ENCODE data around the gene LRP1B. TPM values are rescaled to one million over a fixed set of nuclear protein-coding genes. Genes with fewer than 3 reads are reported as not detected.

Gene LRP1B
- total and polyA plus RNA-seq, 2 donors (not counting 1 experiment from before 2014, with no cell fraction given): not detected

DNA sequence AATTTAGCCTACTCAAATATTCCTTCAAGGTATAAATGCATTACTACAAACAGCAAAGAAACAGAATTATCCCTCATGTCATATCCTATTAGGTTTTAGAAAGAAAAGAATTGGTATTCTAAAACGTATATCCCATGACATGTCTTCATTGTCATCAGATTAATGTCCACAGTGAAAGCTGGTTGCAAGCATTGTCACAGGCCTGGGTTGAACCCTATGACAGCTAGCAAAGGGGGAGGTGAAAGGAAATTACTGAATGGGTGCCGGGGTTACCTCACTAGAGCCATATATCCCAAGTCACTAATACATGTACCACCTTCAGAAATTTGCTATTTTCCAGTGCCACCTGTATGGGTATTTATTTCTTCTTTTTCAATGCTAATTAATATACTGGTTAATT, 1720.1 kb downstream of the LRP1B start:
- ChIA-PET CTCF (no interaction called here), POLR2A (no interaction called here)
- H3K27me3 ChIP-seq (replicated peaks in 1 of 4; ENCODE audit: control extremely low read depth in 1 of 4, control insufficient read depth in 3 of 4, insufficient read depth in 4 of 4, low read length in 3 of 4): no peaks in the 10 kb centered on the region
- no peaks in the 10 kb centered on the region for H3K79me2 ChIP-seq (ENCODE audit: control insufficient read depth, insufficient read depth, low read length)
- H3K4me3 Mint-ChIP-seq: no peak overlapping the region
- no peak for ATAC-seq (ENCODE audit: low read depth)
- no peaks in the 10 kb centered on the region for H3K27me3 Mint-ChIP-seq
- no peaks in the 10 kb centered on the region for H3K4me1 ChIP-seq (ENCODE audit: control insufficient read depth in 2 of 2, insufficient read depth in 2 of 2, low read length in 2 of 2)
- H3K9ac ChIP-seq (ENCODE audit: low read length): no peak overlapping the region
- H3K4me3 ChIP-seq (ENCODE audit: control extremely low read depth in 1 of 5, extremely low read depth in 1 of 5, insufficient read depth in 1 of 5, low read depth in 2 of 5, low read length in 4 of 5): no peak overlapping the region
- H3K9me3 ChIP-seq (ENCODE audit: control extremely low read depth in 1 of 3, control insufficient read depth in 2 of 3, insufficient read depth in 1 of 3, low read length in 2 of 3): peaks cover 0 to 2% (median under 1%) of the 10 kb centered on the region in 3 donors
- no peak overlapping the region for H2AFZ ChIP-seq (ENCODE audit: insufficient read depth, low read depth, low read length, poor library complexity, severe bottlenecking)
- peaks cover 11% of the 10 kb centered on the region for H3K9me3 Mint-ChIP-seq (ENCODE audit: insufficient read depth)
- no peaks in the 10 kb centered on the region for H3K4me1 Mint-ChIP-seq
- TF ChIP-seq, protein P1, sequence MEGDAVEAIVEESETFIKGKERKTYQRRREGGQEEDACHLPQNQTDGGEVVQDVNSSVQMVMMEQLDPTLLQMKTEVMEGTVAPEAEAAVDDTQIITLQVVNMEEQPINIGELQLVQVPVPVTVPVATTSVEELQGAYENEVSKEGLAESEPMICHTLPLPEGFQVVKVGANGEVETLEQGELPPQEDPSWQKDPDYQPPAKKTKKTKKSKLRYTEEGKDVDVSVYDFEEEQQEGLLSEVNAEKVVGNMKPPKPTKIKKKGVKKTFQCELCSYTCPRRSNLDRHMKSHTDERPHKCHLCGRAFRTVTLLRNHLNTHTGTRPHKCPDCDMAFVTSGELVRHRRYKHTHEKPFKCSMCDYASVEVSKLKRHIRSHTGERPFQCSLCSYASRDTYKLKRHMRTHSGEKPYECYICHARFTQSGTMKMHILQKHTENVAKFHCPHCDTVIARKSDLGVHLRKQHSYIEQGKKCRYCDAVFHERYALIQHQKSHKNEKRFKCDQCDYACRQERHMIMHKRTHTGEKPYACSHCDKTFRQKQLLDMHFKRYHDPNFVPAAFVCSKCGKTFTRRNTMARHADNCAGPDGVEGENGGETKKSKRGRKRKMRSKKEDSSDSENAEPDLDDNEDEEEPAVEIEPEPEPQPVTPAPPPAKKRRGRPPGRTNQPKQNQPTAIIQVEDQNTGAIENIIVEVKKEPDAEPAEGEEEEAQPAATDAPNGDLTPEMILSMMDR (IDR thresholded peaks at IDR 0.05): no peak
- TF ChIP-seq EZH2 (IDR thresholded peaks at IDR 0.05; ENCODE audit: borderline replicate concordance, insufficient read depth, low read depth, low read length, poor library complexity, severe bottlenecking): no peak
- no peaks in the 10 kb centered on the region for H4K20me1 ChIP-seq (ENCODE audit: control insufficient read depth, insufficient read depth, low read length, poor library complexity, severe bottlenecking)
- no CpG with 5 or more reads among the region's 2 CpGs for WGBS (ENCODE audit: insufficient coverage)
- no peak overlapping the region for H3K4me2 ChIP-seq (replicated peaks; ENCODE audit: low read depth, low read length, poor library complexity, severe bottlenecking)
- H3K36me3 ChIP-seq (replicated peaks in 1 of 2; ENCODE audit: control extremely low read depth in 1 of 2, control insufficient read depth in 1 of 2, extremely low read depth in 1 of 2, insufficient read depth in 2 of 2, low read length in 1 of 2): no peaks in the 10 kb centered on the region
- no peak overlapping the region for H3K27ac Mint-ChIP-seq
- no peak overlapping the region for H3K27ac ChIP-seq (ENCODE audit: low read length in 2 of 2)
- no peak for DNase-seq
- intact Hi-C loops (cut with micrococcal nuclease): no loop called here

DNA sequence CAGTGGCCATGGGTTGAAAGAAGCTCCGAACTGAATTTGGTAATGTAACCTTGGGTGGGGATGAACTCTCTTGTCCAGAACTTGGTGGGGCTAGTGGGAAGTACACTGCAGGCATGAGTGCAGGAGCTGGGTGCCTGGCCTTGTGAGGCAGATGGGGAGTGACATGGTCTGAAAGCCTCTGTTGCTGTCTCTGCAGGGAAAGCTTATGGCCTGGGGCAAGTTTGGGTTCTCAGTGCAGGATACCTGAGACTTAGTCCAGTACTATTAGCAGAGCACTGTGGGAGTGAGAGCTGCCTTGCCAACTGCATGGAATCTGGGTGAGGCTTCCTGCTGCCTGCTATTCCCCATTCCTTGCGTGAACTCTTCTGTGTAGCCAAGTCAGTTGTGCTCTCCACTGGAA, 1729.8 kb downstream of the LRP1B start:
- POLR2A ChIA-PET: no interaction called here
- H3K9me3 ChIP-seq (ENCODE audit: control extremely low read depth in 1 of 3, control insufficient read depth in 2 of 3, insufficient read depth in 1 of 3, low read length in 2 of 3): peaks cover 0 to 19% (median 3%) of the 10 kb centered on the region in 3 donors
- TF ChIP-seq, protein P1 (IDR thresholded peaks at IDR 0.05): no peak
- TF ChIP-seq EZH2 (IDR thresholded peaks at IDR 0.05; ENCODE audit: borderline replicate concordance, insufficient read depth, low read depth, low read length, poor library complexity, severe bottlenecking): no peak
- Mint-ChIP-seq H3K4me3 (no peak overlapping the region), H3K27ac (no peak overlapping the region), H3K27me3 (no peaks in the 10 kb centered on the region), H3K9me3 (ENCODE audit: insufficient read depth) (peaks cover 10% of the 10 kb centered on the region), H3K4me1 (no peaks in the 10 kb centered on the region)
- H2AFZ ChIP-seq (ENCODE audit: insufficient read depth, low read depth, low read length, poor library complexity, severe bottlenecking): no peak overlapping the region
- CTCF ChIA-PET: no interaction called here
- H3K4me1 ChIP-seq (ENCODE audit: control insufficient read depth in 2 of 2, insufficient read depth in 2 of 2, low read length in 2 of 2): no peaks in the 10 kb centered on the region
- no peaks in the 10 kb centered on the region for H4K20me1 ChIP-seq (ENCODE audit: control insufficient read depth, insufficient read depth, low read length, poor library complexity, severe bottlenecking)
- no peaks in the 10 kb centered on the region for H3K36me3 ChIP-seq (replicated peaks in 1 of 2; ENCODE audit: control extremely low read depth in 1 of 2, control insufficient read depth in 1 of 2, extremely low read depth in 1 of 2, insufficient read depth in 2 of 2, low read length in 1 of 2)
- no peak overlapping the region for H3K4me2 ChIP-seq (replicated peaks; ENCODE audit: low read depth, low read length, poor library complexity, severe bottlenecking)
- WGBS (ENCODE audit: insufficient coverage): 100% methylated on average over 2 of the region's 2 CpGs
- ATAC-seq (ENCODE audit: low read depth) (no peak), DNase-seq (no peak)
- H3K27ac ChIP-seq (ENCODE audit: low read length in 2 of 2): no peak overlapping the region
- H3K79me2 ChIP-seq (ENCODE audit: control insufficient read depth, insufficient read depth, low read length): no peaks in the 10 kb centered on the region
- H3K27me3 ChIP-seq (replicated peaks in 1 of 4; ENCODE audit: control extremely low read depth in 1 of 4, control insufficient read depth in 3 of 4, insufficient read depth in 4 of 4, low read length in 3 of 4): no peaks in the 10 kb centered on the region
- intact Hi-C loops (cut with micrococcal nuclease): no loop called here
- no peak overlapping the region for H3K9ac ChIP-seq (ENCODE audit: low read length)
- no peak overlapping the region for H3K4me3 ChIP-seq (ENCODE audit: control extremely low read depth in 1 of 5, extremely low read depth in 1 of 5, insufficient read depth in 1 of 5, low read depth in 2 of 5, low read length in 4 of 5)
